HG02884 (cell line): ENCODE results near the gene CRYZ.

Experiments
- ATAC-seq: cut with Tn5 transposase; IDR thresholded peaks from one replicate; pipeline ENCODE4 v1.9.1; 2021; ENCODE audit warnings: mild to moderate bottlenecking, moderate library complexity; ENCODE audit not compliant: unreplicated experiment

The CRYZ gene

GRCh38 chr1:74732071-74732946 lies 541 bp downstream of the CRYZ start:
- ATAC-seq = peak; percentile 7

GRCh38 chr1:74731399-74732052 lies 1.3 kb downstream of the CRYZ start:
- no peak for ATAC-seq

GRCh38 chr1:74729741-74730478 lies 2.9 kb downstream of the CRYZ start:
- ATAC-seq = no peak

GRCh38 chr1:74728736-74729135 lies 4.1 kb downstream of the CRYZ start:
- no peak for ATAC-seq

- no peak for ATAC-seq
These were observed 6.8 kb downstream of the CRYZ start for GRCh38 chr1:74726063-74726462.

GRCh38 chr1:74717626-74718025 lies 15.2 kb downstream of the CRYZ start:
- no peak for ATAC-seq

GRCh38 chr1:74716822-74717221 lies 16.0 kb downstream of the CRYZ start:
- no peak for ATAC-seq

- ATAC-seq = no peak
These were observed 17.0 kb downstream of the CRYZ start for GRCh38 chr1:74715806-74716205.

GRCh38 chr1:74715236-74715502 lies 17.7 kb downstream of the CRYZ start:
- no peak for ATAC-seq

GRCh38 chr1:74714429-74715235 lies 18.2 kb downstream of the CRYZ start:
- peak; percentile 73 for ATAC-seq

GRCh38 chr1:74713849-74714248 lies 19.0 kb downstream of the CRYZ start:
- peak; percentile 20 for ATAC-seq

GRCh38 chr1:74712881-74713280 lies 20.0 kb downstream of the CRYZ start:
- no peak for ATAC-seq

GRCh38 chr1:74703386-74704182 lies 29.3 kb downstream of the CRYZ start:
- ATAC-seq = no peak

- ATAC-seq = no peak
These were observed 33.5 kb downstream of the CRYZ start for GRCh38 chr1:74699331-74699730.

- no peak for ATAC-seq
These were observed 35.0 kb downstream of the CRYZ start for GRCh38 chr1:74697832-74698231.

GRCh38 chr1:74693473-74693872 lies 39.4 kb downstream of the CRYZ start:
- ATAC-seq = no peak

- ATAC-seq = no peak
These were observed 41.9 kb downstream of the CRYZ start for GRCh38 chr1:74690909-74691308.

GRCh38 chr1:74690364-74690696 lies 42.5 kb downstream of the CRYZ start:
- ATAC-seq = peak; percentile 11

GRCh38 chr1:74689621-74690363 lies 43.1 kb downstream of the CRYZ start:
- peak; percentile 77 for ATAC-seq

- no peak for ATAC-seq
These were observed 45.9 kb downstream of the CRYZ start for GRCh38 chr1:74686928-74687327.
